Activated B cell treated with CpG ODN at 0.5 μM for 24 hours (primary cell): ENCODE measurements around the gene GLB1L2. TPM values are rescaled to one million over a fixed set of nuclear protein-coding genes. Genes with fewer than 3 reads are reported as not detected.

ENCODE experiments used
- ATAC-seq: fragments of 200-7000 bp; cut with Tn5 transposase; one replicate; pipeline ENCODE4 v1.10.0; 2021; ENCODE audit warnings: low read depth, mild to moderate bottlenecking, moderate library complexity
- CTCF ChIA-PET: fragments of 350-600 bp; sonication (Branson Sonifier 250); formaldehyde crosslinking; loops from one replicate; lab custom pipeline; 2021; ENCODE audit warnings: antibody characterized with exemption; lab: Charles Lee
- POLR2A ChIA-PET: fragments of 350-600 bp; sonication (Branson Sonifier 250); formaldehyde crosslinking; loops from one replicate; lab custom pipeline; 2021; ENCODE audit warnings: antibody characterized with exemption; lab: Charles Lee
- DNase-seq: peaks from one replicate; pipeline ENCODE4 v3.0.0; 2022
- H3K27ac Mint-ChIP-seq: one replicate; pipeline ENCODE4 v1.8.0; 2020; ENCODE audit warnings: mixed read lengths
- H3K27me3 Mint-ChIP-seq: one replicate; pipeline ENCODE4 v1.8.0; 2021; ENCODE audit warnings: mixed read lengths
- H3K36me3 Mint-ChIP-seq: one replicate; pipeline ENCODE4 v1.8.0; 2021; ENCODE audit warnings: low read depth, mixed read lengths
- H3K4me1 Mint-ChIP-seq: one replicate; pipeline ENCODE4 v1.8.0; 2021; ENCODE audit warnings: mixed read lengths
- H3K4me3 Mint-ChIP-seq: one replicate; pipeline ENCODE4 v1.8.0; 2020; ENCODE audit warnings: mild to moderate bottlenecking, mixed read lengths
- H3K9me3 Mint-ChIP-seq: one replicate; pipeline ENCODE4 v1.8.0; 2020; ENCODE audit warnings: mixed read lengths
- CTCF ChIP-seq: fragments of 200-600 bp; IDR thresholded peaks from one replicate; pipeline ENCODE4 v1.8.0; 2022; ENCODE audit warnings: antibody characterized with exemption, mild to moderate bottlenecking
- intact Hi-C: fragments of 100-400 bp; cut with micrococcal nuclease; formaldehyde crosslinking; loops from one replicate; pipeline ENCODE4 v1.15.1; 2024
- total RNA-seq: library from RNA; stranded (reverse); gene quantifications from 2 replicates; pipeline ENCODE4 v1.2.3, GENCODE V29; 2022

Gene GLB1L2
- total RNA-seq, 1 donor from 2014 or later: 0.33 TPM

- ChIA-PET POLR2A (no interaction called here), CTCF (no interaction called here)
- no peak for DNase-seq
- Mint-ChIP-seq H3K4me3 (no peak overlapping the region), H3K4me1 (no peaks in the 10 kb centered on the region), H3K36me3 (no peaks in the 10 kb centered on the region), H3K27me3 (peaks cover 3% of the 10 kb centered on the region), H3K9me3 (no peaks in the 10 kb centered on the region), H3K27ac (no peak overlapping the region)
- intact Hi-C loops: no loop called here
- no peak for TF ChIP-seq CTCF
- ATAC-seq: no peak
These were observed 52.6 kb downstream of the GLB1L2 start for GRCh38 chr11:134384406-134384805.

GRCh38 chr11:134385171-134385570 lies 53.4 kb downstream of the GLB1L2 start:
- no peak for TF ChIP-seq CTCF
- no peak overlapping the region for H3K27ac Mint-ChIP-seq
- ChIA-PET POLR2A (no interaction called here), CTCF (no interaction called here)
- ATAC-seq: no peak
- peaks cover 3% of the 10 kb centered on the region for H3K27me3 Mint-ChIP-seq
- H3K9me3 Mint-ChIP-seq: no peaks in the 10 kb centered on the region
- no peak overlapping the region for H3K4me3 Mint-ChIP-seq
- DNase-seq: no peak
- intact Hi-C loops: no loop called here
- H3K36me3 Mint-ChIP-seq: no peaks in the 10 kb centered on the region
- H3K4me1 Mint-ChIP-seq: no peaks in the 10 kb centered on the region

GRCh38 chr11:134385774-134386565 lies 54.2 kb downstream of the GLB1L2 start:
- Mint-ChIP-seq H3K4me3 (no peak overlapping the region), H3K4me1 (no peaks in the 10 kb centered on the region), H3K27ac (no peak overlapping the region), H3K9me3 (no peaks in the 10 kb centered on the region), H3K27me3 (peaks cover 3% of the 10 kb centered on the region), H3K36me3 (no peaks in the 10 kb centered on the region)
- no peak for TF ChIP-seq CTCF
- ChIA-PET CTCF (no interaction called here), POLR2A (no interaction called here)
- DNase-seq (no peak), ATAC-seq (no peak)
- intact Hi-C loops: no loop called here

- H3K4me3 Mint-ChIP-seq: no peak overlapping the region
- no peak for DNase-seq
- no peak for TF ChIP-seq CTCF
These were observed 55.2 kb downstream of the GLB1L2 start for GRCh38 chr11:134386945-134387344.

GRCh38 chr11:134387501-134387900 lies 55.7 kb downstream of the GLB1L2 start:
- Mint-ChIP-seq H3K4me3 (no peak overlapping the region), H3K27me3 (peaks cover 3% of the 10 kb centered on the region), H3K27ac (no peak overlapping the region), H3K36me3 (no peaks in the 10 kb centered on the region), H3K4me1 (no peaks in the 10 kb centered on the region), H3K9me3 (no peaks in the 10 kb centered on the region)
- no peak for DNase-seq
- ChIA-PET POLR2A (no interaction called here), CTCF (no interaction called here)
- no peak for TF ChIP-seq CTCF
- intact Hi-C loops: no loop called here
- no peak for ATAC-seq

More at GRCh38 chr11:134386945-134387344, 55.2 kb downstream of the GLB1L2 start:
- Mint-ChIP-seq H3K36me3 (no peaks in the 10 kb centered on the region), H3K27ac (no peak overlapping the region), H3K27me3 (peaks cover 3% of the 10 kb centered on the region), H3K4me1 (no peaks in the 10 kb centered on the region), H3K9me3 (no peaks in the 10 kb centered on the region)
- POLR2A ChIA-PET: no interaction called here
- intact Hi-C loops: no loop called here
- CTCF ChIA-PET: no interaction called here
- ATAC-seq: no peak
